NT2/D1 (cell line): ENCODE data around the gene HERPUD1.

ENCODE experiments used
- DNase-seq: peaks from one replicate; pipeline ENCODE4 v3.0.0-alpha.2; 2011; ENCODE audit warnings: low read depth, low spot score
- H3K27me3 ChIP-seq: 2 replicates; pipeline ENCODE4 v1.6.0; 2011; ENCODE audit warnings: mild to moderate bottlenecking; ENCODE audit not compliant: insufficient read length, insufficient read depth
- H3K36me3 ChIP-seq: 2 replicates; pipeline ENCODE4 v1.6.1; 2011; ENCODE audit warnings: mild to moderate bottlenecking, low read length, mixed read lengths; ENCODE audit not compliant: insufficient read depth, insufficient read length
- H3K4me1 ChIP-seq: 2 replicates; pipeline ENCODE4 v1.5.1; 2011; ENCODE audit not compliant: insufficient read depth, insufficient read length
- H3K4me3 ChIP-seq: 2 replicates; pipeline ENCODE4 v1.5.1; 2011; ENCODE audit warnings: low read depth; ENCODE audit not compliant: insufficient read length
- H3K9ac ChIP-seq: 2 replicates; pipeline ENCODE4 v1.6.0; 2011; ENCODE audit warnings: low read depth; ENCODE audit not compliant: insufficient read length
- H3K9me3 ChIP-seq: 2 replicates; pipeline ENCODE4 v1.5.1; 2011; ENCODE audit warnings: mild to moderate bottlenecking, low read length; ENCODE audit not compliant: insufficient read depth
- SUZ12 ChIP-seq: IDR thresholded peaks from 2 replicates; pipeline ENCODE4 v1.6.1; 2011; ENCODE audit not compliant: insufficient read length, insufficient read depth; ENCODE audit errors: extremely low read depth
- YY1 ChIP-seq: IDR thresholded peaks from 2 replicates; pipeline ENCODE4 v1.6.1; 2011; ENCODE audit not compliant: insufficient read length, insufficient read depth
- ZNF274 ChIP-seq: IDR thresholded peaks from 2 replicates; pipeline ENCODE4 v1.6.1; 2011; ENCODE audit warnings: mild to moderate bottlenecking, low read depth, low read length

Gene HERPUD1

GRCh38 chr16:56888806-56889205 is 43.1 kb upstream of the HERPUD1 start:
- TF ChIP-seq SUZ12 (no peak), ZNF274 (no peak), YY1 (no peak)
- Histone ChIP-seq H3K4me1 (peaks cover 4% of the 10 kb centered on the region), H3K9me3 (peaks cover 36% of the 10 kb centered on the region), H3K4me3 (no peak overlapping the region), H3K27me3 (no peaks in the 10 kb centered on the region), H3K36me3 (no peaks in the 10 kb centered on the region), H3K9ac (no peak overlapping the region)
- no peak for DNase-seq

GRCh38 chr16:56889206-56889605 is 42.7 kb upstream of the HERPUD1 start:
- Histone ChIP-seq H3K27me3 (no peaks in the 10 kb centered on the region), H3K4me3 (no peak overlapping the region), H3K9me3 (peaks cover 34% of the 10 kb centered on the region), H3K4me1 (peaks cover 4% of the 10 kb centered on the region), H3K9ac (no peak overlapping the region), H3K36me3 (no peaks in the 10 kb centered on the region)
- TF ChIP-seq ZNF274 (no peak), SUZ12 (no peak), YY1 (no peak)
- DNase-seq, result no peak

- Histone ChIP-seq H3K9ac (no peak overlapping the region), H3K27me3 (no peaks in the 10 kb centered on the region), H3K4me3 (no peak overlapping the region), H3K9me3 (peaks cover 9% of the 10 kb centered on the region; the same call in 1 of the 2 replicates), H3K36me3 (no peaks in the 10 kb centered on the region), H3K4me1 (peaks cover 4% of the 10 kb centered on the region)
- TF ChIP-seq SUZ12, result no peak
- no peak for TF ChIP-seq YY1
- TF ChIP-seq ZNF274, result no peak
- no peak for DNase-seq
Measured at GRCh38 chr16:56891685-56892084, 40.3 kb upstream of the HERPUD1 start.

DNA sequence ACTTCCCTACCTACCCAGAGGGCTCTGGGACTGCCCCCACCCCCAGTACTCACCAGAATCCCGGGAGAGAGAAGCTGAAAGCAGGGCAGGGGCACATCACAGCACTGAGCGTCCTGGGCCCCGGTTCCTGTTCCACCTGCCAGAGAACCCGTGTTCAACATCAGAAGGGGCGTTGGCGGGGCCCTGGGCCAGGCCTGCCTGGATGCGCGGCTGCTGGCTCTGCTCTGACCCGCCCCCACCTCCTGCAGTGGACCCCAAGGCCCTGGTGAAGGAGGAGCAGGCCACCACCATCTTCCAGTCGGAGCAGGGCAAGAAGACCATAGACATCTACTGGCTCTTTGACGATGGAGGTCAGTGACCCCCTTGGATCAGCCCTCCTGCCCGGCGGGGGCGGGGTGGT is 39.2 kb upstream of the HERPUD1 start:
- H3K27me3 ChIP-seq, result no peaks in the 10 kb centered on the region
- H3K36me3 ChIP-seq, result no peaks in the 10 kb centered on the region
- no peak for DNase-seq
- no peak for TF ChIP-seq ZNF274
- no peak for TF ChIP-seq YY1
- TF ChIP-seq SUZ12, result no peak
- no peaks in the 10 kb centered on the region; the same call in 1 of the 2 replicates for H3K9me3 ChIP-seq
- no peak overlapping the region for H3K9ac ChIP-seq
- H3K4me1 ChIP-seq, result peaks cover 4% of the 10 kb centered on the region
- no peak overlapping the region for H3K4me3 ChIP-seq

- H3K36me3 ChIP-seq, result no peaks in the 10 kb centered on the region
- DNase-seq, result no peak
- no peak overlapping the region for H3K4me3 ChIP-seq
- H3K9me3 ChIP-seq, result no peaks in the 10 kb centered on the region
- H3K4me1 ChIP-seq, result peaks cover 6% of the 10 kb centered on the region
- no peaks in the 10 kb centered on the region for H3K27me3 ChIP-seq
- no peak overlapping the region for H3K9ac ChIP-seq
- TF ChIP-seq SUZ12, result no peak
- no peak for TF ChIP-seq ZNF274
- no peak for TF ChIP-seq YY1
Measured at GRCh38 chr16:56894331-56894917, 37.5 kb upstream of the HERPUD1 start.

GRCh38 chr16:56895813-56896212 is 36.1 kb upstream of the HERPUD1 start:
- Histone ChIP-seq H3K9ac (no peak overlapping the region), H3K9me3 (no peaks in the 10 kb centered on the region), H3K4me3 (no peak overlapping the region), H3K4me1 (peaks cover 6% of the 10 kb centered on the region), H3K36me3 (no peaks in the 10 kb centered on the region), H3K27me3 (no peaks in the 10 kb centered on the region)
- no peak for DNase-seq
- TF ChIP-seq ZNF274, result no peak
- no peak for TF ChIP-seq SUZ12
- no peak for TF ChIP-seq YY1

GRCh38 chr16:56896244-56896643 is 35.7 kb upstream of the HERPUD1 start:
- Histone ChIP-seq H3K27me3 (no peaks in the 10 kb centered on the region), H3K4me3 (no peak overlapping the region), H3K4me1 (peaks cover 6% of the 10 kb centered on the region), H3K9me3 (no peaks in the 10 kb centered on the region), H3K36me3 (no peaks in the 10 kb centered on the region), H3K9ac (no peak overlapping the region)
- no peak for DNase-seq
- TF ChIP-seq ZNF274, result no peak
- TF ChIP-seq SUZ12, result no peak
- TF ChIP-seq YY1, result no peak
